Mesendoderm (in vitro differentiated cells): ENCODE data around the gene KRT78.

Source experiments
- DNase-seq: peaks from one replicate; pipeline ENCODE4 v3.0.0; 2013
- H2AK5ac ChIP-seq: 2 replicates; pipeline ENCODE4 v1.6.1; 2013; ENCODE audit warnings: low read length, inconsistent platforms
- H2BK120ac ChIP-seq: 2 replicates; pipeline ENCODE4 v1.6.1; 2013; ENCODE audit warnings: low read depth, mild to moderate bottlenecking, low read length, moderate library complexity, mixed read lengths
- H2BK15ac ChIP-seq: replicated peaks from 2 replicates; pipeline ENCODE4 v1.6.1; 2013; ENCODE audit warnings: low read depth, mild to moderate bottlenecking, moderate library complexity
- H2BK5ac ChIP-seq: 2 replicates; pipeline ENCODE4 v1.6.1; 2013; ENCODE audit warnings: low read length, inconsistent platforms
- H3K18ac ChIP-seq: 2 replicates; pipeline ENCODE4 v1.6.1; 2013; ENCODE audit warnings: mild to moderate bottlenecking, low read length, mixed read lengths
- H3K23ac ChIP-seq: one replicate; pipeline ENCODE4 v1.6.1; 2013; ENCODE audit warnings: low read length
- H3K27ac ChIP-seq: 2 replicates; pipeline ENCODE4 v1.5.1; 2013; ENCODE audit warnings: low read depth, mild to moderate bottlenecking, inconsistent platforms, low read length, moderate library complexity
- H3K27me3 ChIP-seq: 2 replicates; pipeline ENCODE4 v1.6.1; 2013; ENCODE audit warnings: low read length, control low read depth, mild to moderate bottlenecking, inconsistent platforms; ENCODE audit not compliant: insufficient read depth, poor library complexity
- H3K36me3 ChIP-seq: 2 replicates; pipeline ENCODE4 v1.6.1; 2013; ENCODE audit warnings: low read length, inconsistent platforms; ENCODE audit not compliant: control insufficient read depth, insufficient read depth
- H3K4ac ChIP-seq: one replicate; pipeline ENCODE4 v1.6.1; 2013; ENCODE audit warnings: low read depth, mild to moderate bottlenecking, low read length, moderate library complexity
- H3K4me1 ChIP-seq: 2 replicates; pipeline ENCODE4 v1.6.1; 2013; ENCODE audit warnings: low read depth, low read length, inconsistent platforms; ENCODE audit not compliant: control insufficient read depth
- H3K4me2 ChIP-seq: 2 replicates; pipeline ENCODE4 v1.6.1; 2013; ENCODE audit warnings: low read length
- H3K4me3 ChIP-seq: 2 replicates; pipeline ENCODE4 v1.5.1; 2013; ENCODE audit warnings: mild to moderate bottlenecking, low read length
- H3K56ac ChIP-seq: one replicate; pipeline ENCODE4 v1.6.1; 2013; ENCODE audit warnings: low read length
- H3K79me1 ChIP-seq: 2 replicates; pipeline ENCODE4 v1.6.1; 2013; ENCODE audit warnings: low read length, inconsistent platforms
- H3K79me2 ChIP-seq: 2 replicates; pipeline ENCODE4 v1.6.1; 2013; ENCODE audit warnings: mild to moderate bottlenecking, low read length; ENCODE audit not compliant: control insufficient read depth, insufficient read depth
- H3K9ac ChIP-seq: 2 replicates; pipeline ENCODE4 v1.6.1; 2013; ENCODE audit warnings: low read length, inconsistent platforms
- H4K5ac ChIP-seq: one replicate; pipeline ENCODE4 v1.6.1; 2013; ENCODE audit warnings: low read length
- H4K8ac ChIP-seq: one replicate; pipeline ENCODE4 v1.6.1; 2013; ENCODE audit warnings: low read depth, mild to moderate bottlenecking, control low read depth, low read length, moderate library complexity
- WGBS: extraction: QIAGEN DNeasy Blood & Tissue Kit; methylation state at CpG from one replicate; pipeline ENCODE4 v1.1.7; 2013; ENCODE audit warnings: low lambda C conversion rate, missing lambda C conversion rate; ENCODE audit not compliant: insufficient coverage; ENCODE audit errors: extremely low coverage; 5-methylcytosine and 5-hydroxymethylcytosine counted together

The KRT78 gene

GRCh38 chr12:52838609-52839435 lies 10.0 kb downstream of the KRT78 start:
- Histone ChIP-seq H3K36me3 (no peaks in the 10 kb centered on the region), H3K4me1 (no peaks in the 10 kb centered on the region), H3K79me1 (no peaks in the 10 kb centered on the region), H3K9ac (no peak overlapping the region), H3K23ac (no peak overlapping the region), H3K79me2 (no peaks in the 10 kb centered on the region), H3K4me2 (no peak overlapping the region), H3K27ac (no peak overlapping the region), H2BK15ac (no peak overlapping the region), H3K18ac (no peak overlapping the region), H3K56ac (no peak overlapping the region), H4K5ac (no peak overlapping the region), H2AK5ac (no peak overlapping the region), H4K8ac (no peak overlapping the region), H3K4ac (no peak overlapping the region), H2BK5ac (no peak overlapping the region), H2BK120ac (no peak overlapping the region), H3K4me3 (no peak overlapping the region), H3K27me3 (no peaks in the 10 kb centered on the region)
- no CpG with 5 or more reads among the region's 14 CpGs for WGBS
- DNase-seq, result no peak

- Histone ChIP-seq H3K23ac (no peak overlapping the region), H2BK5ac (no peak overlapping the region), H3K18ac (no peak overlapping the region), H3K4me1 (no peaks in the 10 kb centered on the region), H3K56ac (no peak overlapping the region), H3K27ac (no peak overlapping the region), H2AK5ac (no peak overlapping the region), H3K9ac (no peak overlapping the region), H3K4ac (no peak overlapping the region), H3K79me1 (no peaks in the 10 kb centered on the region), H4K8ac (no peak overlapping the region), H3K36me3 (no peaks in the 10 kb centered on the region), H2BK120ac (no peak overlapping the region), H3K4me3 (no peak overlapping the region), H4K5ac (no peak overlapping the region), H3K79me2 (no peaks in the 10 kb centered on the region), H3K27me3 (no peaks in the 10 kb centered on the region), H2BK15ac (no peak overlapping the region), H3K4me2 (no peak overlapping the region)
- no peak for DNase-seq
- no CpG with 5 or more reads among the region's 6 CpGs for WGBS
Measured at GRCh38 chr12:52837781-52838608, 10.8 kb downstream of the KRT78 start.

GRCh38 chr12:52837413-52837741 lies 11.4 kb downstream of the KRT78 start:
- H3K27ac ChIP-seq, result no peak overlapping the region
- DNase-seq, result peak; percentile 18
- no peak overlapping the region for H3K4me3 ChIP-seq

GRCh38 chr12:52836491-52837412 lies 12.0 kb downstream of the KRT78 start:
- Histone ChIP-seq H4K8ac (no peak overlapping the region), H2AK5ac (no peak overlapping the region), H3K18ac (no peak overlapping the region), H2BK15ac (no peak overlapping the region), H3K4me1 (no peaks in the 10 kb centered on the region), H3K79me1 (no peaks in the 10 kb centered on the region), H3K4me3 (no peak overlapping the region), H3K27ac (no peak overlapping the region), H3K4ac (no peak overlapping the region), H3K23ac (no peak overlapping the region), H3K4me2 (no peak overlapping the region), H3K9ac (no peak overlapping the region), H2BK120ac (no peak overlapping the region), H3K56ac (no peak overlapping the region), H3K27me3 (no peaks in the 10 kb centered on the region), H4K5ac (no peak overlapping the region), H2BK5ac (no peak overlapping the region), H3K79me2 (no peaks in the 10 kb centered on the region), H3K36me3 (no peaks in the 10 kb centered on the region)
- no peak for DNase-seq
- no CpG with 5 or more reads among the region's 9 CpGs for WGBS

More at GRCh38 chr12:52837413-52837741, 11.4 kb downstream of the KRT78 start:
- no peak overlapping the region for H2BK15ac ChIP-seq
- no peak overlapping the region for H3K4ac ChIP-seq
- H2BK5ac ChIP-seq, result no peak overlapping the region
- H4K8ac ChIP-seq, result no peak overlapping the region
- H3K56ac ChIP-seq, result no peak overlapping the region
- H3K79me2 ChIP-seq, result no peaks in the 10 kb centered on the region
- WGBS, result no CpG with 5 or more reads among the region's 9 CpGs
- H3K36me3 ChIP-seq, result no peaks in the 10 kb centered on the region
- H3K23ac ChIP-seq, result no peak overlapping the region
- no peaks in the 10 kb centered on the region for H3K4me1 ChIP-seq
- H3K9ac ChIP-seq, result no peak overlapping the region
- H2BK120ac ChIP-seq, result no peak overlapping the region
- H3K27me3 ChIP-seq, result no peaks in the 10 kb centered on the region
- no peak overlapping the region for H3K18ac ChIP-seq
- H2AK5ac ChIP-seq, result no peak overlapping the region
- no peaks in the 10 kb centered on the region for H3K79me1 ChIP-seq
- no peak overlapping the region for H4K5ac ChIP-seq
- no peak overlapping the region for H3K4me2 ChIP-seq

- H3K4me3 ChIP-seq, result no peak overlapping the region
- H3K27ac ChIP-seq, result no peak overlapping the region
- H3K23ac ChIP-seq, result no peak overlapping the region
- H3K79me1 ChIP-seq, result no peaks in the 10 kb centered on the region
- no peak overlapping the region for H4K5ac ChIP-seq
- H3K9ac ChIP-seq, result no peak overlapping the region
- H3K27me3 ChIP-seq, result no peaks in the 10 kb centered on the region
- H3K36me3 ChIP-seq, result no peaks in the 10 kb centered on the region
- H2BK120ac ChIP-seq, result no peak overlapping the region
- no peak overlapping the region for H3K4me2 ChIP-seq
- H2BK15ac ChIP-seq, result no peak overlapping the region
- no CpG with 5 or more reads among the region's 7 CpGs for WGBS
- no peak overlapping the region for H3K56ac ChIP-seq
- no peak overlapping the region for H2AK5ac ChIP-seq
- H2BK5ac ChIP-seq, result no peak overlapping the region
- H3K18ac ChIP-seq, result no peak overlapping the region
- no peak for DNase-seq
- no peaks in the 10 kb centered on the region for H3K4me1 ChIP-seq
- no peaks in the 10 kb centered on the region for H3K79me2 ChIP-seq
- H4K8ac ChIP-seq, result no peak overlapping the region
- no peak overlapping the region for H3K4ac ChIP-seq
Measured at GRCh38 chr12:52836042-52836466, 12.7 kb downstream of the KRT78 start.
